ENCODE results near the gene STK10.
"Not testable (repeated sequence)": the region's sequence is repeated elsewhere in the genome, so short reads cannot be mapped to it uniquely, and the experiment has no call there.

STK10 gene

GRCh38 chr5:172164769-172165212, 23.2 kb downstream of the STK10 start:
- Histone ChIP-seq H3K36me3 (ENCODE audit: insufficient read depth, low read length) (no peaks in the 10 kb centered on the region), H3K27ac (no peak overlapping the region), H3K4me3 (no peak overlapping the region), H3K9me3 (ENCODE audit: low read depth, low read length) (no peaks in the 10 kb centered on the region), H3K9ac (ENCODE audit: insufficient read length) (no peak overlapping the region)
- TF ChIP-seq FOXP2 (optimal IDR thresholded peaks at IDR 0.05; ENCODE audit: control extremely low read depth, extremely low read length, insufficient read depth) = no peak
- no peak for TF ChIP-seq EZH2 (IDR thresholded peaks at IDR 0.05)
- no peak for TF ChIP-seq POLR2AphosphoS5 (IDR thresholded peaks at IDR 0.05; ENCODE audit: borderline replicate concordance, low read depth, low read length)
- no peak for DNase-seq (ENCODE audit: low read depth, low spot score)

DNA sequence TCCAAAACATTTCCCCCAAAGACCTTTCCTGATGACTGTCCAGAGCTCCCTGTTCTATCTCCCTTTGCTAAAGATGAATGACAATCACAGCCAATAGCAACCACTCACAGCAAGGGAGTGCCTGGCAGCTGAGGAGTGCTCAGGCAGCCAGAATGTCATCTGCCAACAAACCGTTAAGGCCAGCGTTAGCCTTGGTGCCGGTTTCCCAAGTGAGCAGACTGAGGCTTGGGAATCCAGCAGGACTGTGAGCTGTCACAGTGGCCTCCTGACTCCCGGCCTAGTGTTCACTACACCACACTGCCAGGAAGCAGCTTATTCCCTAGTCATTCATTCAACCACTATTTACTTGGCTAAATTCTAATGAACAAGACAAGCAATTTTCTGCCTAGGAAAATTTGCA, 24.7 kb downstream of the STK10 start:
- Histone ChIP-seq H3K9ac (ENCODE audit: insufficient read length) (no peak overlapping the region), H3K4me3 (no peak overlapping the region), H3K27ac (no peak overlapping the region), H3K9me3 (ENCODE audit: low read depth, low read length) (no peaks in the 10 kb centered on the region), H3K36me3 (ENCODE audit: insufficient read depth, low read length) (no peaks in the 10 kb centered on the region)
- TF ChIP-seq EZH2 (IDR thresholded peaks at IDR 0.05) = no peak
- no peak for TF ChIP-seq FOXP2 (optimal IDR thresholded peaks at IDR 0.05; ENCODE audit: control extremely low read depth, extremely low read length, insufficient read depth)
- TF ChIP-seq POLR2AphosphoS5 (IDR thresholded peaks at IDR 0.05; ENCODE audit: borderline replicate concordance, low read depth, low read length) = no peak
- DNase-seq (ENCODE audit: low read depth, low spot score) = no peak

GRCh38 chr5:172162987-172163343, 25.1 kb downstream of the STK10 start:
- Histone ChIP-seq H3K4me3 (no peak overlapping the region), H3K36me3 (ENCODE audit: insufficient read depth, low read length) (no peaks in the 10 kb centered on the region), H3K9me3 (ENCODE audit: low read depth, low read length) (no peaks in the 10 kb centered on the region), H3K9ac (ENCODE audit: insufficient read length) (no peak overlapping the region), H3K27ac (no peak overlapping the region)
- TF ChIP-seq FOXP2 (optimal IDR thresholded peaks at IDR 0.05; ENCODE audit: control extremely low read depth, extremely low read length, insufficient read depth) (no peak), EZH2 (IDR thresholded peaks at IDR 0.05) (no peak), POLR2AphosphoS5 (IDR thresholded peaks at IDR 0.05; ENCODE audit: borderline replicate concordance, low read depth, low read length) (no peak)
- no peak for DNase-seq (ENCODE audit: low read depth, low spot score)

- no peak for DNase-seq (ENCODE audit: low read depth, low spot score)
- Histone ChIP-seq H3K9me3 (ENCODE audit: low read depth, low read length) (no peaks in the 10 kb centered on the region), H3K27ac (no peak overlapping the region), H3K9ac (ENCODE audit: insufficient read length) (no peak overlapping the region), H3K36me3 (ENCODE audit: insufficient read depth, low read length) (no peaks in the 10 kb centered on the region), H3K4me3 (no peak overlapping the region)
- TF ChIP-seq POLR2AphosphoS5 (IDR thresholded peaks at IDR 0.05; ENCODE audit: borderline replicate concordance, low read depth, low read length) = no peak
- TF ChIP-seq FOXP2 (optimal IDR thresholded peaks at IDR 0.05; ENCODE audit: control extremely low read depth, extremely low read length, insufficient read depth) = no peak
Measured at GRCh38 chr5:172162323-172162986, 25.6 kb downstream of the STK10 start.

DNA sequence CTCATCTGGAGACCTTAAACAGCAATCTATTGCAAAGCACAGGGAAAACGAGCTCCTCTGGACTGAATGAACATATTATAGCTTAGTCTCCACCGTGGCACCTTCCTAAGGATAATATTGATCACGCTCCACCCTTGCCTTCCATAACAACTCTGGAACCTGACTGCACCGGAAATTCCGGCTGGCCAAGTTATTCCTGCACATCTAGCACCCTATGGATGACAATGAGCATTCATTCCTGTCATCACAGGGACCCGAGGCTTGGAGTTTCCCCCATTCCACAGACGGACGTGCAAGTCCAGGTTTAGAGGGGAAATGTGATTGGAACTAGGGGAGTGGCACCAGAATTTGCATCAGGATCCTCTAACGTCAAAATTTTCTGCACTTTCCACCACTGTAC, 27.5 kb downstream of the STK10 start:
- H3K36me3 ChIP-seq (ENCODE audit: insufficient read depth, low read length) = no peaks in the 10 kb centered on the region
- no peaks in the 10 kb centered on the region for H3K9me3 ChIP-seq (ENCODE audit: low read depth, low read length)
- no peak for DNase-seq (ENCODE audit: low read depth, low spot score)
- H3K9ac ChIP-seq (ENCODE audit: insufficient read length) = no peak overlapping the region
- H3K4me3 ChIP-seq = no peak overlapping the region
- TF ChIP-seq FOXP2 (optimal IDR thresholded peaks at IDR 0.05; ENCODE audit: control extremely low read depth, extremely low read length, insufficient read depth) (no peak), POLR2AphosphoS5 (IDR thresholded peaks at IDR 0.05; ENCODE audit: borderline replicate concordance, low read depth, low read length) (no peak)
- no peak overlapping the region for H3K27ac ChIP-seq

DNA sequence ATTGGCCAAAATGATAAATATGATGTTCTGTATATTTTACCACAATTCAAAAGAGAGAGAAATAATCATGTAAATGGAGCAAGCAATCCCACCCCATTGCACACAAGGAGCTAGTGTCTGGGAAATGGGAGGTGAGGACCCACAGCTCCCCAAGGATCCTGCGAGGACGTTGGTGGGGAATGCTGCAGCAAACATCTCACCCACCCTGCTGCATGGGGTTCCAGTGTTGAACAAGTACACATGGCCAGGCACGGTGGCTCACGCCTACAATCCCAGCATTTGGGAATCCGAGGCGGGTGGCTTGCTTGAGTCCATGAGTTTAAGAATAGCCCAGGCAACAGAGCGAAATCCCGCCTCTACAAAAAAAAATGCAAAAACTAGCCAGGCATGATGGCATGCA, 29.0 kb downstream of the STK10 start:
- DNase-seq (ENCODE audit: low read depth, low spot score) = no peak
- H3K9ac ChIP-seq (ENCODE audit: insufficient read length) = no peak overlapping the region
- no peak overlapping the region for H3K27ac ChIP-seq
- H3K9me3 ChIP-seq (ENCODE audit: low read depth, low read length) = no peaks in the 10 kb centered on the region
- TF ChIP-seq FOXP2 (optimal IDR thresholded peaks at IDR 0.05; ENCODE audit: control extremely low read depth, extremely low read length, insufficient read depth) (no peak), EZH2 (IDR thresholded peaks at IDR 0.05) (no peak), POLR2AphosphoS5 (IDR thresholded peaks at IDR 0.05; ENCODE audit: borderline replicate concordance, low read depth, low read length) (no peak)
- H3K4me3 ChIP-seq = no peak overlapping the region
- no peaks in the 10 kb centered on the region for H3K36me3 ChIP-seq (ENCODE audit: insufficient read depth, low read length)

DNA sequence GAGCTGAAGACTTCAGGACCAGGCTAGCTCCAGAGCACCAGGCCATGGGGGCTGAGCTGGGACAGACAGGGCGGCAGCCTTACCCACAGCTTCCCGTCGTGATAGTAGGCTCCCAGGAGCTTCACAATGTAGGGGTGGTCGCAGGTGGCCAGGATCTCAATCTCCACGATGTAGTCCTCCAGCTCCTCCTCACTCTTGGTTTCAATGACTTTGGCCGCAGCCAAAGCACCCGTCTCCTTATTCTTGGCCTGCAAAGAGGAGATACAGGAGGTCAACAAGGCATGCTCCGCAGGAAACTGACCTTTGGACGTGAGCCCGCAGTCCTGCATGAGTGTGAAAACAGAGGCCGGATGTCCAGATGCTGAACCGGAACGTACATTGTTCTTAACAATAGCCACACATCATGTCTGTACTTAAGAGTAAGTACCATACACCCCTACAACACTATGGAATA, 31.5 kb downstream of the STK10 start:
- no peak for DNase-seq (ENCODE audit: low read depth, low spot score)
- Histone ChIP-seq H3K36me3 (ENCODE audit: insufficient read depth, low read length) (no peaks in the 10 kb centered on the region), H3K9me3 (ENCODE audit: low read depth, low read length) (no peaks in the 10 kb centered on the region), H3K27ac (no peak overlapping the region), H3K9ac (ENCODE audit: insufficient read length) (no peak overlapping the region), H3K4me3 (no peak overlapping the region)
- no peak for TF ChIP-seq FOXP2 (optimal IDR thresholded peaks at IDR 0.05; ENCODE audit: control extremely low read depth, extremely low read length, insufficient read depth)
- TF ChIP-seq EZH2 (IDR thresholded peaks at IDR 0.05) = no peak
- no peak for TF ChIP-seq POLR2AphosphoS5 (IDR thresholded peaks at IDR 0.05; ENCODE audit: borderline replicate concordance, low read depth, low read length)

- H3K27ac ChIP-seq; H3K9me3 ChIP-seq (ENCODE audit: low read depth, low read length); DNase-seq (ENCODE audit: low read depth, low spot score); H3K36me3 ChIP-seq (ENCODE audit: insufficient read depth, low read length); H3K9ac ChIP-seq (ENCODE audit: insufficient read length); H3K4me3 ChIP-seq: not testable (repeated sequence)
Measured at GRCh38 chr5:172155101-172155500, 32.9 kb downstream of the STK10 start.

GRCh38 chr5:172153695-172154094, 34.3 kb downstream of the STK10 start:
- Histone ChIP-seq H3K27ac (no peak overlapping the region), H3K9me3 (ENCODE audit: low read depth, low read length) (no peaks in the 10 kb centered on the region), H3K9ac (ENCODE audit: insufficient read length) (no peak overlapping the region), H3K36me3 (ENCODE audit: insufficient read depth, low read length) (no peaks in the 10 kb centered on the region), H3K4me3 (no peak overlapping the region)
- TF ChIP-seq POLR2AphosphoS5 (IDR thresholded peaks at IDR 0.05; ENCODE audit: borderline replicate concordance, low read depth, low read length) (no peak), EZH2 (IDR thresholded peaks at IDR 0.05) (no peak), FOXP2 (optimal IDR thresholded peaks at IDR 0.05; ENCODE audit: control extremely low read depth, extremely low read length, insufficient read depth) (no peak)
- DNase-seq (ENCODE audit: low read depth, low spot score) = no peak

Data from SK-N-MC (cell line).